A673 (cell line): ENCODE measurements around the gene MVK. TPM values are rescaled to one million over a fixed set of nuclear protein-coding genes. Genes with fewer than 3 reads are reported as not detected.

Source experiments
- BruUV-seq: library from RNA; stranded (reverse); fragments of 400-500 nt; replicated peaks from 2 replicates; lab custom pipeline; 2021; lab: Mats Ljungman, UMichigan
- CTCF ChIA-PET: fragments of 300-600 bp; sonication (Branson Sonifier 250); formaldehyde crosslinking; loops from one replicate; lab custom pipeline; 2022; ENCODE audit warnings: antibody characterized with exemption; lab: Charles Lee
- POLR2A ChIA-PET: fragments of 300-600 bp; sonication (Branson Sonifier 250); formaldehyde crosslinking; loops from one replicate; lab custom pipeline; 2022; ENCODE audit warnings: antibody characterized with exemption; ENCODE audit not compliant: low non-redundant PET; lab: Charles Lee
- DNase-seq: peaks from one replicate; pipeline ENCODE4 v3.0.0-alpha.2; 2015; ENCODE audit warnings: low spot score
- H3K27ac ChIP-seq: fragments of 200-600 bp; sonication (generic); 2 replicates; pipeline ENCODE4 v1.5.1; 2016; ENCODE audit warnings: mixed run types, low read depth, mild to moderate bottlenecking, mixed read lengths, antibody characterized with exemption, low read length; ENCODE audit not compliant: poor library complexity, severe bottlenecking
- H3K27me3 ChIP-seq: fragments of 200-600 bp; sonication (generic); replicated peaks from 2 replicates; pipeline ENCODE4 v1.6.1; 2017; ENCODE audit warnings: mixed run types, low read depth, mild to moderate bottlenecking, mixed read lengths, antibody characterized with exemption, low read length; ENCODE audit not compliant: insufficient read depth, poor library complexity
- H3K36me3 ChIP-seq: fragments of 200-600 bp; sonication (generic); 2 replicates; pipeline ENCODE4 v1.6.1; 2016; ENCODE audit warnings: mixed run types, mild to moderate bottlenecking, mixed read lengths, antibody characterized with exemption, low read length; ENCODE audit not compliant: insufficient read depth, poor library complexity, severe bottlenecking
- H3K4me1 ChIP-seq: fragments of 200-600 bp; sonication (generic); 2 replicates; pipeline ENCODE4 v1.6.1; 2017; ENCODE audit warnings: mixed run types, mild to moderate bottlenecking, mixed read lengths, antibody characterized with exemption, low read length; ENCODE audit not compliant: insufficient read depth, poor library complexity, severe bottlenecking
- H3K4me3 ChIP-seq: fragments of 200-600 bp; sonication (generic); 2 replicates; pipeline ENCODE4 v1.5.1; 2016; ENCODE audit warnings: low read depth, mixed run types, mild to moderate bottlenecking, mixed read lengths, low read length; ENCODE audit not compliant: poor library complexity, severe bottlenecking
- H3K9me3 ChIP-seq: fragments of 200-600 bp; sonication (generic); 2 replicates; pipeline ENCODE4 v1.6.1; 2016; ENCODE audit warnings: mixed run types, low read depth, mild to moderate bottlenecking, mixed read lengths, antibody characterized with exemption, low read length; ENCODE audit not compliant: poor library complexity, severe bottlenecking
- EZH2 ChIP-seq: fragments of 200-600 bp; sonication (generic); IDR thresholded peaks from 2 replicates; pipeline ENCODE4 v1.6.1; 2017; ENCODE audit warnings: borderline replicate concordance, low read depth, mild to moderate bottlenecking, mixed read lengths, antibody characterized with exemption, low read length; ENCODE audit not compliant: poor library complexity, severe bottlenecking
- intact Hi-C: fragments of 100-400 bp; cut with micrococcal nuclease; formaldehyde crosslinking; loops from one replicate; pipeline ENCODE4 v1.10.0; 2022; ENCODE audit not compliant: unreplicated experiment
- total RNA-seq: library from RNA; stranded (reverse); gene quantifications from 2 replicates; pipeline ENCODE4 v1.2.3, GENCODE V29; 2021
- TF ChIP-seq, protein P1 (sequence below): fragments of 300-800, 200-600 bp; sonication (generic); conservative IDR thresholded peaks from 2 replicates; pipeline ENCODE4 v1.5.1; 2017; ENCODE audit warnings: low read depth, mild to moderate bottlenecking, antibody characterized with exemption, low read length, moderate library complexity, mixed read lengths

The MVK gene
- total RNA-seq, 1 experiment from 2014 or later, result 56.0 TPM

GRCh38 chr12:109619002-109619604 lies 45.5 kb downstream of the MVK start:
- no peak for DNase-seq
- Histone ChIP-seq H3K27ac (no peak overlapping the region), H3K27me3 (peaks cover 14% of the 10 kb centered on the region), H3K4me1 (peaks cover 19% of the 10 kb centered on the region), H3K4me3 (no peak overlapping the region), H3K9me3 (no peaks in the 10 kb centered on the region), H3K36me3 (no peaks in the 10 kb centered on the region)
- ChIA-PET POLR2A (no interaction called here), CTCF (no interaction called here)
- intact Hi-C loops, result no loop called here
- no TSS peak for BruUV-seq
- no peak for TF ChIP-seq EZH2
- TF ChIP-seq, protein P1, sequence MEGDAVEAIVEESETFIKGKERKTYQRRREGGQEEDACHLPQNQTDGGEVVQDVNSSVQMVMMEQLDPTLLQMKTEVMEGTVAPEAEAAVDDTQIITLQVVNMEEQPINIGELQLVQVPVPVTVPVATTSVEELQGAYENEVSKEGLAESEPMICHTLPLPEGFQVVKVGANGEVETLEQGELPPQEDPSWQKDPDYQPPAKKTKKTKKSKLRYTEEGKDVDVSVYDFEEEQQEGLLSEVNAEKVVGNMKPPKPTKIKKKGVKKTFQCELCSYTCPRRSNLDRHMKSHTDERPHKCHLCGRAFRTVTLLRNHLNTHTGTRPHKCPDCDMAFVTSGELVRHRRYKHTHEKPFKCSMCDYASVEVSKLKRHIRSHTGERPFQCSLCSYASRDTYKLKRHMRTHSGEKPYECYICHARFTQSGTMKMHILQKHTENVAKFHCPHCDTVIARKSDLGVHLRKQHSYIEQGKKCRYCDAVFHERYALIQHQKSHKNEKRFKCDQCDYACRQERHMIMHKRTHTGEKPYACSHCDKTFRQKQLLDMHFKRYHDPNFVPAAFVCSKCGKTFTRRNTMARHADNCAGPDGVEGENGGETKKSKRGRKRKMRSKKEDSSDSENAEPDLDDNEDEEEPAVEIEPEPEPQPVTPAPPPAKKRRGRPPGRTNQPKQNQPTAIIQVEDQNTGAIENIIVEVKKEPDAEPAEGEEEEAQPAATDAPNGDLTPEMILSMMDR, result no peak

GRCh38 chr12:109621211-109621694 lies 47.7 kb downstream of the MVK start:
- intact Hi-C loops, result no loop called here
- H3K27ac ChIP-seq, result peak overlapping the region; percentile 75
- H3K4me1 ChIP-seq, result peaks cover 19% of the 10 kb centered on the region
- DNase-seq, result peak; percentile 57
- ChIA-PET POLR2A (interaction anchor here (0.6 kb wide), 1 partner anchor 100 kb away, joined by 4 read pairs; no protein-coding TSS in a partner anchor), CTCF (no interaction called here)
- H3K4me3 ChIP-seq, result peak overlapping the region; percentile 23
- H3K9me3 ChIP-seq, result no peaks in the 10 kb centered on the region
- TF ChIP-seq, protein P1, result no peak
- TF ChIP-seq EZH2, result no peak
- no TSS peak for BruUV-seq
- no peaks in the 10 kb centered on the region for H3K36me3 ChIP-seq
- peaks cover 4% of the 10 kb centered on the region for H3K27me3 ChIP-seq

DNA sequence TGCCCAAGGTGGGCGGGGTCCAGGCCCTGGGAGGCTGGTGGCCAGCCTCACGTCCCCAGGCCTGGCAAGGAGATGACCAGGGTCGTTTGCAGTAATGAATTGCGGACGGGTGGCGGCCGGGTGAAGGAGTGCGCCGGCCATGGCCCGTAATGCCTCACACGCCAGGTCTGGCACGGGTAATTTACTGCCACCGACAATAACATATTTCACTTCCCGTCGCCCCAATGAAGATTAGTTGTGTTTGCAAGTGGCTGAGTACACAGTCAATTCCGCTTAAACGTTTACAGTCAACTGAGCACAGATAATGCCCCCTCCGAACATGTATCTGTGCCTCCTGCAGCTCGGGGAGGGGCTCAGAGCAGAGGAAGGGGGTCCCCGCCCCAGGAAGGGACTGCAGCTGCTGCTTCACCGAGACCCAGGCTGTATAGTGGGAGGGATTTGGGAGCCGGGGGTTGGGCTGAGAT lies 48.3 kb downstream of the MVK start:
- no TSS peak for BruUV-seq
- POLR2A ChIA-PET, result interaction anchor here (0.6 kb wide), 2 partner anchors 100 to 1686 kb away, joined by 3 to 4 read pairs; no protein-coding TSS in a partner anchor
- peak overlapping the region; percentile 23 for H3K4me3 ChIP-seq
- peaks cover 19% of the 10 kb centered on the region for H3K4me1 ChIP-seq
- H3K27me3 ChIP-seq, result no peaks in the 10 kb centered on the region
- peak; percentile 24 for DNase-seq
- no peak for TF ChIP-seq EZH2
- TF ChIP-seq, protein P1, result no peak
- H3K9me3 ChIP-seq, result no peaks in the 10 kb centered on the region
- no peaks in the 10 kb centered on the region for H3K36me3 ChIP-seq
- intact Hi-C loops, result no loop called here
- CTCF ChIA-PET, result no interaction called here
- peak overlapping the region; percentile 75 for H3K27ac ChIP-seq
